Liver (tissue), 9 donors: ENCODE data around the gene CFAP90. TPM values are rescaled to one million over a fixed set of nuclear protein-coding genes. Genes with fewer than 3 reads are reported as not detected.

Experiments
- DNase-seq: peaks from one replicate; pipeline ENCODE4 v3.0.0-alpha.2; 2017; ENCODE audit warnings: low spot score
- H3K27ac ChIP-seq, 2 donors: one replicate each; pipeline ENCODE4 v1.7.0; 2013; ENCODE audit warnings: inconsistent platforms in 2 of 2, low read length in 2 of 2, control low read depth in 1 of 2, low read depth in 1 of 2, mild to moderate bottlenecking in 1 of 2
- H3K27me3 ChIP-seq, 4 donors: one replicate each; pipeline versions ENCODE4 v1.6.1 to v1.7.0; 2013; ENCODE audit warnings: low read length in 3 of 4, inconsistent platforms in 1 of 4, mild to moderate bottlenecking in 1 of 4, moderate library complexity in 1 of 4; ENCODE audit not compliant: control insufficient read depth in 4 of 4, insufficient read depth in 4 of 4
- H3K36me3 ChIP-seq, 4 donors: one replicate each; pipeline versions ENCODE4 v1.6.1 to v1.7.0; 2013; ENCODE audit warnings: low read length in 3 of 4, mild to moderate bottlenecking in 3 of 4, low read depth in 1 of 4, moderate library complexity in 1 of 4; ENCODE audit not compliant: control insufficient read depth in 4 of 4, insufficient read depth in 3 of 4
- H3K4me1 ChIP-seq, 4 donors: one replicate each; pipeline versions ENCODE4 v1.6.1 to v1.7.0; 2013; ENCODE audit warnings: low read length in 3 of 4, mild to moderate bottlenecking in 3 of 4, moderate library complexity in 1 of 4; ENCODE audit not compliant: control insufficient read depth in 4 of 4, insufficient read depth in 4 of 4
- H3K4me3 ChIP-seq, 3 donors: one replicate each; pipeline versions ENCODE4 v1.6.1 to v1.7.0; 2013; ENCODE audit warnings: low read length in 3 of 3, control low read depth in 1 of 3, low read depth in 1 of 3, mild to moderate bottlenecking in 1 of 3
- H3K9ac ChIP-seq, 2 donors: one replicate each; pipeline ENCODE4 v1.7.0; 2013; ENCODE audit warnings: low read length in 2 of 2, mild to moderate bottlenecking in 2 of 2, moderate library complexity in 2 of 2, control low read depth in 1 of 2, low read depth in 1 of 2
- H3K9me3 ChIP-seq, 4 donors: one replicate each; pipeline versions ENCODE4 v1.6.1 to v1.7.0; 2013; ENCODE audit warnings: low read length in 3 of 4; ENCODE audit not compliant: control insufficient read depth in 4 of 4
- EGR1 ChIP-seq, 2 donors: IDR thresholded peaks; 2 replicates each; pipeline ENCODE4 v1.6.1; 2016 to 2018; ENCODE audit warnings: antibody characterized with exemption in 2 of 2, low read depth in 2 of 2
- FOXA2 ChIP-seq: IDR thresholded peaks from 2 replicates; pipeline ENCODE4 v1.6.1; 2016; ENCODE audit warnings: antibody characterized with exemption
- GABPA ChIP-seq, 2 donors: IDR thresholded peaks in 1 of 2; conservative IDR thresholded peaks in 1 of 2; 2 replicates each; pipeline ENCODE4 v1.6.1; 2016; ENCODE audit warnings: antibody characterized with exemption in 2 of 2, mild to moderate bottlenecking in 1 of 2, moderate library complexity in 1 of 2
- HNF4A ChIP-seq, 2 donors: conservative IDR thresholded peaks; 2 replicates each; pipeline ENCODE4 v1.6.1; 2016; ENCODE audit warnings: antibody characterized with exemption in 2 of 2, mild to moderate bottlenecking in 2 of 2
- HNF4G ChIP-seq: IDR thresholded peaks from 2 replicates; pipeline ENCODE4 v1.6.1; 2016; ENCODE audit warnings: antibody characterized with exemption
- JUND ChIP-seq, 2 donors: IDR thresholded peaks; 2 replicates each; pipeline ENCODE4 v1.6.1; 2016; ENCODE audit warnings: antibody characterized with exemption in 2 of 2
- NR2F2 ChIP-seq: IDR thresholded peaks from 2 replicates; pipeline ENCODE4 v1.6.1; 2016; ENCODE audit warnings: antibody characterized with exemption
- RAD21 ChIP-seq, 2 donors: IDR thresholded peaks; 2 replicates each; pipeline ENCODE4 v1.6.1; 2016; ENCODE audit warnings: antibody characterized with exemption in 2 of 2, mild to moderate bottlenecking in 2 of 2
- RXRA ChIP-seq, 2 donors: IDR thresholded peaks; 2 replicates each; pipeline ENCODE4 v1.6.1; 2017 to 2018; ENCODE audit warnings: antibody characterized with exemption in 2 of 2, mild to moderate bottlenecking in 1 of 2
- SP1 ChIP-seq: IDR thresholded peaks from 2 replicates; pipeline ENCODE4 v1.6.1; 2018; ENCODE audit warnings: antibody characterized with exemption, mild to moderate bottlenecking
- TAF1 ChIP-seq: conservative IDR thresholded peaks from 2 replicates; pipeline ENCODE4 v1.6.1; 2016; ENCODE audit warnings: antibody characterized with exemption, mild to moderate bottlenecking
- YY1 ChIP-seq: IDR thresholded peaks from 2 replicates; pipeline ENCODE4 v1.6.1; 2016; ENCODE audit warnings: antibody characterized with exemption, mild to moderate bottlenecking
- WGBS: extraction: QIAGEN DNeasy Blood & Tissue Kit; methylation state at CpG from one replicate; pipeline ENCODE4 v1.1.7; 2013; 5-methylcytosine and 5-hydroxymethylcytosine counted together
- polyA plus RNA-seq, 2 donors: library from polyadenylated mRNA; stranded (reverse) in 1 of 2; unstranded in 1 of 2; fragments of 200-250 nt in 1 of 2; fragments of >200 nt in 1 of 2; fragmentation: Nextera tagmentation in 1 of 2; extraction: Ambion mirVana in 1 of 2; gene quantifications; one replicate each; pipeline versions ENCODE4 v1.2.1 to v1.2.3, GENCODE V29; 2013 to 2015
- total RNA-seq, 2 donors: library from RNA; depleted of rRNA; stranded (reverse); fragments of >200 nt; gene quantifications; one replicate each; pipeline ENCODE4 v1.2.3, GENCODE V29; 2014
- TF ChIP-seq, protein P1 (sequence below): IDR thresholded peaks from 2 replicates; pipeline ENCODE4 v1.6.1; 2016; ENCODE audit warnings: antibody characterized with exemption
- TF ChIP-seq, protein P2 (sequence below): IDR thresholded peaks from 2 replicates; pipeline ENCODE4 v1.6.1; 2016; ENCODE audit warnings: antibody characterized with exemption
- TF ChIP-seq, protein P3 (sequence below): IDR thresholded peaks from 2 replicates; pipeline ENCODE4 v1.6.1; 2016; ENCODE audit warnings: antibody characterized with exemption, mild to moderate bottlenecking
- TF ChIP-seq, protein P4 (sequence below): fragments of 150-350 bp; IDR thresholded peaks from 2 replicates; pipeline ENCODE4 v1.5.1; 2017; ENCODE audit warnings: improper control_type of control experiment, low read depth, low read length; ENCODE audit not compliant: missing input control
- donor health status: healthy.
- donor health status: healthy.
- donor health status: healthy.
- donor health status: healthy.
- donor health status: healthy.

The CFAP90 gene
- total and polyA plus RNA-seq, 4 donors, result 0.42 to 1.0 (median 0.59) TPM

DNA sequence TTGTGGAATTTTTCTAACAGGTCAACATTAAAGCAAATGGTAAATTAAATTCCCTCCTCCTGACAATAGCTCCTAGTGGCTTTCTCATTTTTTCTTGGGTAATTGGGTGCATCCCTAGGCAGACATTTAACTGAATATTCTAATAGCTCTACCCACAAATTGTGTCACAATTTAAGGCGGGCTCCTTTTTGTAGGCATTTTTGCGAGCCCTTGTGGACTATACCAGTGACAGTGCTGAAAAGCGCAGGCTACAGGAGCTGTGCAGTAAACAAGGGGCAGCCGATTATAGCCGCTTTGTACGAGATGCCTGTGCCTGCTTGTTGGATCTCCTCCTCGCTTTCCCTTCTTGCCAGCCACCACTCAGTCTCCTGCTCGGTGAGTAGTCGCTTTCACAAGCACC is 38.0 kb upstream of the CFAP90 start:
- Histone ChIP-seq H3K27ac (no peak overlapping the region), H3K9ac (no peak overlapping the region), H3K36me3 (peaks cover 15 to 67% (median 45%) of the 10 kb centered on the region in 4 donors), H3K27me3 (no peaks in the 10 kb centered on the region), H3K4me1 (no peaks in the 10 kb centered on the region), H3K9me3 (no peaks in the 10 kb centered on the region), H3K4me3 (no peak overlapping the region)
- TF ChIP-seq TAF1 (no peak), FOXA2 (no peak), EGR1 (IDR thresholded peaks at IDR 0.05; ENCODE audit: low read depth in 2 of 2) (no peak), HNF4A (conservative IDR thresholded peaks at IDR 0.05) (no peak), RXRA (IDR thresholded peaks at IDR 0.05) (no peak), JUND (IDR thresholded peaks at IDR 0.05) (no peak), HNF4G (no peak), GABPA (IDR thresholded peaks at IDR 0.05 in 1 of 2, conservative IDR thresholded peaks at IDR 0.05 in 1 of 2) (no peak), YY1 (no peak), NR2F2 (no peak), RAD21 (IDR thresholded peaks at IDR 0.05) (no peak), SP1 (no peak)
- TF ChIP-seq, protein P1, sequence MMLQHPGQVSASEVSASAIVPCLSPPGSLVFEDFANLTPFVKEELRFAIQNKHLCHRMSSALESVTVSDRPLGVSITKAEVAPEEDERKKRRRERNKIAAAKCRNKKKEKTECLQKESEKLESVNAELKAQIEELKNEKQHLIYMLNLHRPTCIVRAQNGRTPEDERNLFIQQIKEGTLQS, result no peak
- TF ChIP-seq, protein P2, sequence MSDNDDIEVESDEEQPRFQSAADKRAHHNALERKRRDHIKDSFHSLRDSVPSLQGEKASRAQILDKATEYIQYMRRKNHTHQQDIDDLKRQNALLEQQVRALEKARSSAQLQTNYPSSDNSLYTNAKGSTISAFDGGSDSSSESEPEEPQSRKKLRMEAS, result no peak
- TF ChIP-seq, protein P3, sequence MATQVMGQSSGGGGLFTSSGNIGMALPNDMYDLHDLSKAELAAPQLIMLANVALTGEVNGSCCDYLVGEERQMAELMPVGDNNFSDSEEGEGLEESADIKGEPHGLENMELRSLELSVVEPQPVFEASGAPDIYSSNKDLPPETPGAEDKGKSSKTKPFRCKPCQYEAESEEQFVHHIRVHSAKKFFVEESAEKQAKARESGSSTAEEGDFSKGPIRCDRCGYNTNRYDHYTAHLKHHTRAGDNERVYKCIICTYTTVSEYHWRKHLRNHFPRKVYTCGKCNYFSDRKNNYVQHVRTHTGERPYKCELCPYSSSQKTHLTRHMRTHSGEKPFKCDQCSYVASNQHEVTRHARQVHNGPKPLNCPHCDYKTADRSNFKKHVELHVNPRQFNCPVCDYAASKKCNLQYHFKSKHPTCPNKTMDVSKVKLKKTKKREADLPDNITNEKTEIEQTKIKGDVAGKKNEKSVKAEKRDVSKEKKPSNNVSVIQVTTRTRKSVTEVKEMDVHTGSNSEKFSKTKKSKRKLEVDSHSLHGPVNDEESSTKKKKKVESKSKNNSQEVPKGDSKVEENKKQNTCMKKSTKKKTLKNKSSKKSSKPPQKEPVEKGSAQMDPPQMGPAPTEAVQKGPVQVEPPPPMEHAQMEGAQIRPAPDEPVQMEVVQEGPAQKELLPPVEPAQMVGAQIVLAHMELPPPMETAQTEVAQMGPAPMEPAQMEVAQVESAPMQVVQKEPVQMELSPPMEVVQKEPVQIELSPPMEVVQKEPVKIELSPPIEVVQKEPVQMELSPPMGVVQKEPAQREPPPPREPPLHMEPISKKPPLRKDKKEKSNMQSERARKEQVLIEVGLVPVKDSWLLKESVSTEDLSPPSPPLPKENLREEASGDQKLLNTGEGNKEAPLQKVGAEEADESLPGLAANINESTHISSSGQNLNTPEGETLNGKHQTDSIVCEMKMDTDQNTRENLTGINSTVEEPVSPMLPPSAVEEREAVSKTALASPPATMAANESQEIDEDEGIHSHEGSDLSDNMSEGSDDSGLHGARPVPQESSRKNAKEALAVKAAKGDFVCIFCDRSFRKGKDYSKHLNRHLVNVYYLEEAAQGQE, result no peak
- TF ChIP-seq, protein P4, sequence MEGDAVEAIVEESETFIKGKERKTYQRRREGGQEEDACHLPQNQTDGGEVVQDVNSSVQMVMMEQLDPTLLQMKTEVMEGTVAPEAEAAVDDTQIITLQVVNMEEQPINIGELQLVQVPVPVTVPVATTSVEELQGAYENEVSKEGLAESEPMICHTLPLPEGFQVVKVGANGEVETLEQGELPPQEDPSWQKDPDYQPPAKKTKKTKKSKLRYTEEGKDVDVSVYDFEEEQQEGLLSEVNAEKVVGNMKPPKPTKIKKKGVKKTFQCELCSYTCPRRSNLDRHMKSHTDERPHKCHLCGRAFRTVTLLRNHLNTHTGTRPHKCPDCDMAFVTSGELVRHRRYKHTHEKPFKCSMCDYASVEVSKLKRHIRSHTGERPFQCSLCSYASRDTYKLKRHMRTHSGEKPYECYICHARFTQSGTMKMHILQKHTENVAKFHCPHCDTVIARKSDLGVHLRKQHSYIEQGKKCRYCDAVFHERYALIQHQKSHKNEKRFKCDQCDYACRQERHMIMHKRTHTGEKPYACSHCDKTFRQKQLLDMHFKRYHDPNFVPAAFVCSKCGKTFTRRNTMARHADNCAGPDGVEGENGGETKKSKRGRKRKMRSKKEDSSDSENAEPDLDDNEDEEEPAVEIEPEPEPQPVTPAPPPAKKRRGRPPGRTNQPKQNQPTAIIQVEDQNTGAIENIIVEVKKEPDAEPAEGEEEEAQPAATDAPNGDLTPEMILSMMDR, result no peak
- WGBS, result 98% methylated on average over 9 of the region's 9 CpGs
- DNase-seq, result no peak

DNA sequence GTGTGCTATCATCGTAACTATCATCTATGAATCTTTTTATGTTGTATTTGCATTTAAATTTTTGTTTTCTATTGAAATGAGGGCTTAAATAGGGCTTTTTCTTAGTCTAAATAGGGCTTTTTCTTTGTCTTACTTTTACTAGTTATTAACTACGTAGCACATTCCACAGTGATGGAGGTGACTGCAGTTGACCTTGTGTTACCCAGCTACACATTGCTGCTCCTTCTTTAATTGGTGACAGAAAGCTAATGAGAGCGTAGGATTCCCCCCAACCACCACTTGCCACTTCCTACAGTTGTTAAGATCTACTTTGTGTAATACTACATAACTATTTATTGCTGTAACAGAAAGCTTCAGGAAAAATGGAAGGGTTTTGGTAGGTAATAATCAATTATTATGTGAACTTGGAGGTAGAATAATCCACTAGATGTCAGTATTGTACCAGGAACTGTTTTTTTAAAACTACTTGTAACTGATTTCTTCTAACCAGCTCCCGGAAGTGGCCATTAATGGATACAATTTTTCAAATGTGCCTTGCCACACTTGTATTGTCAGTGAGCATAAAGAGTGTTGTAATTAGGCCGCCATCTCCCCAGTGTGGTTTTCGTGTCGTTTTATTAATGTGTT is 36.0 kb upstream of the CFAP90 start:
- Histone ChIP-seq H3K4me1 (no peaks in the 10 kb centered on the region), H3K9me3 (no peaks in the 10 kb centered on the region), H3K27me3 (no peaks in the 10 kb centered on the region), H3K9ac (no peak overlapping the region), H3K36me3 (peaks cover 15 to 64% (median 40%) of the 10 kb centered on the region in 4 donors), H3K27ac (no peak overlapping the region), H3K4me3 (no peak overlapping the region)
- TF ChIP-seq FOXA2, result no peak
- TF ChIP-seq, protein P4, result peak; percentile 51
- peak; percentile 80 to 81 for TF ChIP-seq RAD21 (IDR thresholded peaks at IDR 0.05)
- 74% methylated on average over 7 of the region's 7 CpGs for WGBS
- no peak for DNase-seq
